HG03457 (cell line): Measurements from ENCODE around the gene ABHD4.
"Not testable (repeated sequence)": the region's sequence is repeated elsewhere in the genome, so short reads cannot be mapped to it uniquely, and the experiment has no call there.

ENCODE experiments used
- ATAC-seq: cut with Tn5 transposase; IDR thresholded peaks from one replicate; pipeline ENCODE4 v1.9.1; 2021; ENCODE audit warnings: moderate number of reproducible peaks; ENCODE audit not compliant: unreplicated experiment

Gene ABHD4

DNA sequence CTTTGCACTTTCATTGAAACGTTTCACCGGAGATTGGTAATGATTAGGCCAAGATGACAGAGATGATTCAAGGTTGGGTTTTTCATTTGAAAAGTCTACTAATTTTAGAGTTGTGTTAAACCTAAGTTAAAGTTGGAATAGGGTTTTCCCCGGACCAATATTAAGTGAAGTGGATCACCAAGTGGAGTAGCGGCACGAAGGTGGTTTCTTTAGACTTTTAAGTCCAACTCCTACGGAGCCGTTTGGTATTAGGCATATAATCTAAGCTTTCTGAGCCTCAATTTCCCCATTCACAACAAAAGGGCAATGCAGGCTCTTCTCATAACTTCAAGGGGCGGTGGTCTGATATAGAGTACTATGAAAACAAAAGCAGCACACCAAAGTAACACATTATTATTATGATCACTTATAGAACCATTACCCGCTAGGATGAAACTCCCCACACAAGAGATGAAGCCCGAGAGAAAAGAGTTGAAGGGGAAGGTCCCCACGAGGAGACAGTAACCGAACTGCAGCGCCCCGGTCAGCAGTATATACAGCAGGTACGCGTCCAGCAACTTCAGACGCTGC is 9.5 kb upstream of the ABHD4 start:
- no peak for ATAC-seq

DNA sequence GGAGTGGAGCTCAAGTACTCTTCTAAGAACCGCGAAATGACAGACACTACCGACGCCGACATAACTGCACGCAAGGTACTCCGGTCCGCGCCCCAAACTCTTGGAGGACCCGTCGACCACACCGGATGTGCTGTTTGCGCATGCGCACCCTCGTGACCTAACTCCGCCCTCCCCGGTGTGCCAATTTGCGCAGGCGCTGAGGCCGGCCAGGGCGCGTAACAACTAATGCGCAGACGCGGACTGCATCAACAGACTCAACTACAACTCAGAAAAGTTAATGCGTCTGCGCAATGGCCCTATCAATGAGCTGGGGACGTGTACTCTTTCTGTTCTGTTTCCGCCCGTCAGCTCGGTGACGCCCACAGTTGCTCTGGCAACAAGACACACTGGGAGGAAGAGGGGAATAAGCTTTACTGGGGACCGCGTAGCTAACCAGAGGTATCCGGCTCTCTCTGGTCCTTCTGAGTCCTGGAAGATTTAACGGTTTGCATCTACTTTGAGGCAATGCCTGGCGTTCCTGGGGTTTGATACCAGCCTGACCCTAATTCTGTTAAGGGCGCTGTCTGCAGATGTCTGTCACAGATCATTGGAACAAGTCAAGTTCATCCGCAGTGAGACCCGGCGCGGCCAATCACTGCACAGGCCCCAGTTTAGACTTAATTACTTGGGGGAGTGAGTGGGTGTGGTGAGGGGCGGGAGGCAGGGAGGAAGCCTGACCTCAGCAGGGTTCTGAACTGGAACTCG is 8.8 kb upstream of the ABHD4 start, which contains the start of gene DAD1:
Gene DAD1 (minus strand): TSS at position 129 of the 744 bp plus-strand sequence. CDS start 67 bp downstream, at position 62.
- ATAC-seq = peak; percentile 79

DNA sequence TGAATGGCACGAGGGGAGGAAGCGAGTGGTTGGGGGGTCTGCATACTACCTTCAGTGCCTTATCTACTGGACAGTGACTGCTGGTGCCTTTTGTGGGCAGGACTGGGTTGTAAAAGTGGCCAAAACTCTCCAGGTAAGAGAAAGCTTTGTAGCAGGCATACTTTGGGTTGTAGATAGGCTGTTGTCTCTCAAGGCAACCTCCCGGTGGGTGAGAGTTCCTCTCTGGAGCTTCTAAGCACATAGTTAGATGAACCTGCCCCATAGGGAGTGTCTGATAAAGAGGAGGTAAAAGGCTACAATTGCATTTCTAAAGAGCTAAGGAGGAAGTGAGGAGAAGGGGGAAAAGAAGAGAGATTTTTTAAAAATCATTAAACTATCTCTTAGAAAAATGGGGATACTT is 4.9 kb upstream of the ABHD4 start:
- no peak for ATAC-seq

DNA sequence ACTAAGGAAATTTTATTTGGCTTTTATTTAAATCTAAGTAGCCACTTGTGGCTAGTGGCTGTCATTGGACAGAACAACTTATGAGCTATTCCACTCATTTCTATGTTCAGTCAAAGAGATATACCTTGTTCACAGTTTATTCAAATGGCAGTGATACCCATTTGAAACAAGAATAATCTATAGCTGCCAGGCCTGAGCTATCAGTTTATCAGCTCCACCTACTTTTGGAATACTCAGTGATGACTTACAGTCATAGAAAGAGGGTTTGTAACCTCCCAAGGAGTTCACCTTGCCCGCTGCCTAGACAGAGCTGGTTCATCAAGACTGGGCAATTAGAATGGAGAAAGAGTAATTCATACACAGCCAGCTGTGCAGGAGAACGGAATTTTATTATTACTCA is 4.5 kb upstream of the ABHD4 start:
- ATAC-seq = no peak

DNA sequence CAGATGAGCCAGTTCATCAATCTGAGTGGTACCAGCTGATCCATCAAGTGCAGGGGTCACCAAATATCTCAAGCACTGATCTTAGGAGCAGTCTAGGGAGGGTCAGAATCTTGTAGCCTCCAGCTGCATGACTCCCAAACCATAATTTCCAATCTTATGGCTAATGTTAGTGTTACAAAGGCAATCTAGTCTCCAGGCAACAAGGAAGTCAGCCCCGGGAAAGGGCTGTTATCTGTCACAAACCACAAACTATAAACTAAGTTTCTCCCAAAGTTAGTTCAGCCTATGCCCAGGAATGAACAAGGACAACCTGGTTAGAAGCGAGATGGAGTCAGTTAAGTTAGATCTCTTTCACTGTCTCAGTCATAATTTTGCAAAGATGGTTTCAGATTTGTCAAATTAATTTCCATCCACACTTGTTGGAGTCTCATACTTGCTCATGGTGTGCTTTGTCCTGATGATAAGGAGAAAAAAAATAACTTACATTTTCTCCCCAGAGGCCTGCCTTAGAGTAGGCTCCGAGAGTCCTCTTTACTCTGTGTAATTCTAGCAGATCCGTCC is 3.9 kb upstream of the ABHD4 start:
- no peak for ATAC-seq

DNA sequence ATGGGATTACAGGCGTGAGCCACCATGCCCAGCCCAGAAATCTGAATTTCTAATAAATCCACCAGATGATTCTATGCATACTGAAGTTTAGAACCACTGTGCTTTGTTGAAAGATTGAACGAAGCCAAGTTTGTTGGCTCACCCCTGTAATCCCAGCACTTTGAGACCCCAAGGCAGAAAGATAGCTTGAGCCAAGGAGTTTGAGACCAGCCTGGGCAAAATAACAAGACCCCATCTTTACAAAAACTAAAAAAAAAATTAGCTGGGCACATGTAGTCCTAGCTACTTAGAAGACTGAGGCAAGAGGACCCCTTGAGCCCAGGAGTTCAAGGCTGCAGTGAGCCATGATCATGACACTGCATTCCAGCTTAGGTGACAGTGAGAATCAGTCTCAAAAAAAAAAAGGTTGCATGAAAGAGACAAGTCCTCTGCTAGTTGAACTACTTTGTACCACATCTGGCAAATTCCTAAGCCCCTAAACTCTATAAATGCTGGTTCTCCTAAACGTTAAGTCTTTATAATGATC is 1.7 kb upstream of the ABHD4 start:
- no peak for ATAC-seq

DNA sequence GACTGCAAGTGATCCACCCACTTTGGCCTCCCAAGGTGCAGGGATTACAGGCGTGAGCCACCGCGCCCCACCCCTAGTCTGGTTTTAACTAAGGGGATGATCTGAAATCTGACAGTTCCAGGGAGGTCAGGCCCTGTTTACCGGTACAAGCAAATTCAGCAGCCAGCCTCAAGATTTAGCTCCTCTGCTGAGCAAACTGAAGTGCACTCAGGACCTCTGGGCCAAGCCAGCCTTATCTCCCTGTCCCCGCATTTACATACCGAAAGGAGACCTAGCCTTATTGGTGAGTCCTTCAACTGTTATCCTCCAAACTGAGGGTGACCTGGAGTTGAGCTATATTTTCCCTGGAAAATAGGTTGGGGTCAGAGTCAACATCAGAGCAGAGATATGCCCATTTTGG is 835 bp upstream of the ABHD4 start:
- ATAC-seq = no peak

DNA sequence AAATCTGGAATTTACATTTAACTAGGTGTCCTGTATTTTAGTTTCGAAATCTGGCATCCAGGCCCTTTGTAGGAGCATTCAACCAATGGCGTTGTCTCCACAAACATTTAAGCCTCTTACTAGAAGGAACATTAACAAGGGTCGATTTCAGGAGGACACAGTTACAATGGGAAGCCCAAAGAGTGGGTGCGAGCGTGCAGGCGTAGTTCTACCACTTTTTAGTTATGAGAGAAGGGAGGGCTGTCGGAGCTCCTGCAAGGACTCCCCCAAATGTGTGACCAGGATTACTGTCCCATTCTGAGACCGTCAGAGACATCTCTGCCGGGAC is 365 bp upstream of the ABHD4 start:
- ATAC-seq = no peak

DNA sequence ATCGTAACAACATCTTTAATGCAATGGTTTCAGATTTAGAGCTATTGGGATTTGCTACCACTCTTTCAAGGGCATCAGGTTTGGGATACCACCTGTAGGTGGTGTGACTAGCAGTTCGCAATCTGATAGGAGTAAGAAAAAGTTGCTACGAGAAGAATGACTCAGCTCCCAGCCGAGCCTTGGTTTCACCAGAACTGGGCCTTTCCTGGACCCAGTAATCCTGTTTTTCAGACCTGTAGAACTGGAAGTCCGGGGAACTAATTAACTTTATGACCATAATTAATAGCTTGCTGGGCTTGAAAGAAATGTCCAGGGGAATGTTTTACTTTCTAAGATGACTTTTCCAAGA is 770 bp downstream of the ABHD4 start:
- ATAC-seq = no peak

DNA sequence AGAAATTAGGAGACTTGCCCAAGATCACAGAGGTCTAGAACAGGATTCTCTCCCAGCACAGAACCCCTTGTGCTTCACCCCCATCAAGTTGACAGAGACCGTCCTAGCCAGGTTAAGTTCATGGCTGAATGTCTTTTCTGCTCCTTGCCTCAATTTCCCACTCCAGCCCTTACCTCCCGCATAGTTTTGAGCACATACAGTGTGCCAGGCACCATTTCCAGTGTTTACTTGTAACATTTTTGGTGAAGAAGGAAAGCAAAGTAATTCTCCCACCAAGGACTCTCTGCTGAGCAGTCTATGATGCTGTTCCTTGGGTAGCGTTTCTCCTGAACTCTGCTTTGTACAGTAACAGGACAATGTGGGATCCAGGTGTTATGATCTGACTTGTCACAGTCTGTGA is 1.2 kb downstream of the ABHD4 start:
- no peak for ATAC-seq

DNA sequence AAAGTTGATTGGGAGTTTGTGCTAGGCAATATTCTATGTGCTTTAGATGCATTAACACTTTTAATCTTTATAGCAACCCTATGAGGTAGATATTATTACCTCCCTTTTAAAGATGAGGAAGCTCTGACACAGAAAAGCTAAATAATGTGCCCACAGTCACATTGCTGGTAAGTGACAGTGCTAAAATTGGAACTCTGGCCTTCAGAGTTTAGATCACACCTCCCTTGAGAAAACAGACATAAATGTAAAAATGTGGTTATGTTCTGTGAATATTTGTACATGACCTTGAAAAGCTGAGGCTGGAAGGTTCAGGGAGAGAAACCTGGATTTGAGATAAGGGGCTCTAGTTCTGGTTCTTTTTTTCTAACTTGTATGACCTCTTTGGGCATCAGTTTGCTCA is 1.9 kb downstream of the ABHD4 start:
- ATAC-seq = no peak

DNA sequence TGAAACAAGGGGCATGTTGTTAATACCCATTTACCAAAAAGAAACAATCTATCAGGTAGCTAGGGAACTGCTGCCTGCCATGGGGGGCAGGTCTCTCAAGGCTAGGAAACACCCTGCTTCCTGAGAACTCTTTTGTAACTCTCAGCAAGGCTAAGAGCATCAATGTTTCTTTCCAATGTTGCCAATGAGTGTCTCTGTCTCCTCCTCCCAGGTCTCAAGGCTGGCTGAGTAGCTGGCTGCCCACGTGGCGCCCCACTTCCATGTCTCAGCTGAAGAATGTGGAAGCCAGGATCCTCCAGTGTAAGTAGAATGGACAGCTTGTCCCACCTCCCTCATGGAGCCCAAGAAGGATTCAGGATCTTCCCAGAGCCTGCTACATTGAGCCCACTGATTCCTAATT is 3.4 kb downstream of the ABHD4 start:
- no peak for ATAC-seq

DNA sequence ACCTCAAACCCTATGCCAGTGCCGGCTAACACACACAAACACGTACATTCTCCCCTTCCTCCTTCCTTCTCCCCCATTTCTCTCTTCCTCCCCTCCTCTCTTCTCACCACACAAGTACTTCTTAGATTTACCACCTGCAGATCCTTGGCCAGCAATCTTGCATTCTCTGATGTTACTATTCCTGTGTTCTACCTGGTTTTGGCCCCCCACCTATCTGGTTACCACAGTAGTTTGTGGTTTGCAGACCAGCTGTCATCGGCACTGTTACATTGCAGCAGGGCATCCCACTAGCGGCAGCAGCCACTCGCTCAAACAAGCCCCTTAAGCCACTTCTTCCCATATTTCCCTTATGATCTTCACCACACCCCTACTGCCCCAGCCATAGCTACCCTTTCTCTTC is 3.9 kb downstream of the ABHD4 start:
- ATAC-seq = no peak

DNA sequence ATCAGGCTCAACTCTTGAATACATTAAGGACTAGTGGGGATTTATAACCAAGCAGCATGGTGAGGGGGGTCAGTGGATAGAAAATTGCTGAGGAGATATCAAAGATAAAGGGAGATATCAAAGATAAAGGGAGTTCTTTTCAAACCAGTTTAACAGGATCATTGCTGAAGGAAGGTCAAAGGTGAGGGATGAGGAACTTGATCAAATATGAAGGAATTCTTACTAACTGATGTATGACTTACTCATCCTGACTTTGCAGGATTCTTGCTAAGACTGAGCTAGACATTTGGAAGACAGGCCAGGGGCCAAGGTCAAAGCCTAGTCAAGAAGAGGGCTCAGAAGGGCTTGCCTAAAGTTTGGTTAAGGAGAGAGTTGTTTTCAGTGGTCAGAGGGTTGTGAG is 4.8 kb downstream of the ABHD4 start:
- ATAC-seq = no peak

DNA sequence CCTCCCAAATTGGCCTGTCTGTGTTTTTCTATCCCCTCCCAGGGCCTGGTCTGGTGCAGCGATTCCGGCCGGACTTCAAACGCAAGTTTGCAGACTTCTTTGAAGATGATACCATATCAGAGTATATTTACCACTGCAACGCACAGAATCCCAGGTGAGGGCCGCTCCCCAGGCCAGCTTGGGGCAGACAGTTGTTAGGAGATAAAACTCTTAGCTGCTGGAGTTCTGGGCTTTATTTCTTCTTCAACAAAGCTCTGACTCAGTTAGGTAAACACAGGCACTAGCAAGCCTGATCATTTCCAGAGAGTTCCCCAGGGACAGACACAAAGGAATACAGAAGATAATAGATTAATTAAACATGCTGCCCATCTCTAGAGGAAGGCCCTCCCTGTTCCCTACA is 8.3 kb downstream of the ABHD4 start:
- no peak for ATAC-seq

DNA sequence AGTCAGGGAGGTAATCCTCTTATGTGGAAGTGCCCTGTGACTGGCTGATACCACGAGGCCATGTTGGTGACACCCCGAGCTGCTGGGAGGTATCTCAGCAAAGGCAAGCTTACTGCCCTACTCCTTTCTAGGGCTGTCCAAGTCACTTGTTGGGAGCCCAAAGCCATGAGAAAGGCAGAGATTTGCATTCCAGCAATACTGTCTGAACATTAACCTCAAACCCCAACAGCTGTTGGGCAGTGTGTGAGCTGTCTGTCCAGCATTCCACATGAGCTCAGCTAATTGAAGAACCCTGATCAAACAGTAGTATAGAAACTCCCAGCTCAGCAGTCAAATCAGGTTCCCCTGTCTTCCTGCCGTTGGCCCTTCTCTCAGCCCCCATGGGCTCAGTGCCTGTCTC is 9.2 kb downstream of the ABHD4 start:
- no peak for ATAC-seq

DNA sequence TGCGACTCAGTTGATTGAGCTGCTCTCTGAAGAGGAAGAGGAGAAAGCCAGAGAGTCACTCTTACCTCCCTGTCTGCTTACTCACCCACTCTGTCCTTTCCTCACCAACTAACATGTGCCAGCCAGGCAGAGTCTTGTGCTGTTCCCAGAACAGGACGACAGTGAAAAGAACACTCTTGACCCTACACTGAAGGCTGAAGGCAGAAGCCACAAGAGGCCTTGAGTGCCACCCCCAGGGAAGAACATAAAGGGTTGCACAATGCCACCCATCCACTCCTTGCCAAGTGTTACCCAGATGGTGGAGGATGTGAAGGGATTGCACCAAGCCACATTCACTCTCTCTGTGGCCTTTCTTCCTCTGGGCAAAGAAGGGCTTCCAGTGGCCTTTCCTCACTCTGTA is 12.8 kb downstream of the ABHD4 start:
- ATAC-seq = no peak

DNA sequence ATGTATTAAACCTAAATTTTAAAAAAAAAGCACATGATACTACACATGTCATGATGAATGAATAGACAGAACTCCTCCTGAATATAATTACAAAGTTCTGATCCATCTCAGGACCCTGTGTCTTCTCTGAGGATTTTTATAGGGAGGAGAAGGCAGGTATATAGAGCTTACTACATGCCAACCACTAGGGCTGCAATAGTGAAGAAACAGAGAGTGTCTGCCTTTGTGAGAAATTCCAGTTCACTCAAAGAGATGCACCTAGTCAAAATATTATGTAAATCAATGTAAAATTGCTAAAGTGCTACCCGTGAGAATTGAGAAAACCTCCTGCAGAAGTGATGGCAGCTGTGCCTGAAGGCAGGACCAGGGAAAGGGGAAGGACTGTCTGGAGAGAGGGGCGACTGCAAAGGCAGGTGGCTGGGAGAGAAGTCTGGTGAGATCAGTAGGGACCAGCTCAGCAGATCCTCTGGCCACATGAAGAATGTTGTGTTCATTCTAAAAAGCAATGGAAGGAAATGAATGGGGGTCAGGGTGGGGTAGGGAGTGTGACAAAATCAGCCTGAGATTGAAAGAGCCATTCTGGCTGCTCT is 15.1 kb downstream of the ABHD4 start:
- ATAC-seq = no peak

DNA sequence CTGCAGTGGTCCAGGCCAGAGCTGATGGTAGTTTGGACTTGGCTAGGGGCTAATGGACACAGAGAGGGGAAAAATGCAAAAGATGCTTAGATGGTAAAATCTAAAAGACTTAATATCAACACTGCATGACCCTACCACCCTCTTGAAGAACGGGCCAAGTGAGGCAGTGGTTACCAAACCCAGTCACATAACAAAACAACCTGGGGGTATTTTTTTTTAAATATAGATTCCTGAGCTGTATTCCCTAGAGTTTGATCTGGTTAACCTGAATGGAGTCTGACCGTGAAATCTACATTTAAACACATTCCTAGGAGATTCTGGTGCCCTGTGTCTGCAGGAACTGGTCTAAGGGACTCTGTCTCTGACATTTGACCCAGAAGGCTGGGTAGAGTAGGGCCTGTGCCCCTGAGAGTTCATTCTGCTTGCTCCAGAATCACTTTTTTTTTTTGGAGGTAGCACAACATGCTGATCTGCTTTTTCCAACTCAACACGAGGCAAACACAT is 15.7 kb downstream of the ABHD4 start:
- no peak for ATAC-seq

DNA sequence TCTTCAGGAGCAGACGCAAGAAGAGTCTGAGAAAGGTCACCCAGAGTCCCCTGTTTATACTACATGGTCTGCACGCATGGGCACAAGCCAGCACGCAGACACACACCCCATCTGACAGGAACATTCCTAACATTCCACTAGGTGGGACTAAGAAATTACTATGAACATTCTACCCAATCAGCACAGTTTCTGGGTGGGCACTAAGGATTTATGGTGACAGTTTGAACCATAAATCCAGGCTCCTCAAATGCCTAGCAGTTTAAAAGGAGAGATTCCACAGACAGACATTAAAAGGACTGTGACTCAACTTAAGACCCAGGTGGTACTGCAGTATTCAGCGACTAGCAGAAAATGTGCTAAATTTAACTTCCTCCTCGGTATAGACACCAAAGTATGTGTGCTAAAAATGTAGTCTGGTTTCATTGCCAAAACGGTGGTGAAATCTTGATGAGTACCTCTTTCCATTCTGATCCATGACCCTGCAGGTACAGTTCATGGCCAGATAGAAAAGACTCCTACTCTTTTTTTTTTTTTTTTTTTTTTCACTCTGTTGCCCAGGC is 16.2 kb downstream of the ABHD4 start:
- no peak for ATAC-seq

DNA sequence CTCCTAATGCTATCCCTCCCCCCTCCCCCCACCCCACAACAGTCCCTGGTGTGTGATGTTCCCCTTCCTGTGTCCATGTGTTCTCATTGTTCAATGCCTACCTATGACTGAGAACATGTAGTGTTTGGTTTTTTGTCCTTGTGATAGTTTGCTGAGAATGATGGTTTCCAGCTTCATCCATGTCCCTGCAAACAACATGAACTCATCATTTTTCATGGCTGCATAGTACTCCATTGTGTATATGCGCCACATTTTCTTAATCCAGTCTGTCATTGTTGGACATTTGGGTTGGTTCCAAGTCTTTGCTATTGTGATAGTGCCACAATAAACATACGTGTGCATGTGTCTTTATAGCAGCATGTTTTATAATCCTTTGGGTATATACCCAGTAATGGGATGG is 17.7 kb downstream of the ABHD4 start:
- not testable (repeated sequence) for ATAC-seq

DNA sequence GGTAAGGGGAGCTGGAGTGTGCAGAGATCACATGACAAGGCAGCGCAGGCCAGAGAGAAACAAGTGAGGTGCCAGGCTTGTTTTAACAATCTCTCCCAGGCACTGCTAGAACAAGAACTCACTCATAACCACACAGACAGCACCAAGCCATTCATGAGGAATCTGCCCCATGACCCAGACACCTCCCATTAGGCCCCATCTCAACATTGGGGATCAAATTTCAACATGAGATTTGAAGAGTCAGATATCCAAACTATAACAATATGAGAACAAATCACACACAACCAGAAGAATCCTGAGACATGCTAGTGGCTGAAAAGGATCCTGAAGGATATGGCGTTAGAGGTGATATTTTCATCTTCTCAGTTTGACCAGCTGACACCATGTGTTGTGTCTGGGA is 24.2 kb downstream of the ABHD4 start:
- no peak for ATAC-seq
